ENCODE data around the gene MUC13. TPM values are rescaled to one million over a fixed set of nuclear protein-coding genes. Genes with fewer than 3 reads are reported as not detected.

The MUC13 gene
- total and polyA plus RNA-seq, 8 donors, result under 0.01 to 16.5 (median 8.7) TPM

GRCh38 chr3:124967964-124968363 is 33.4 kb upstream of the MUC13 start:
- peaks cover 6 to 33% (median 22%) of the 10 kb centered on the region in 4 donors for H3K4me1 ChIP-seq

GRCh38 chr3:124966521-124967445 is 32.2 kb upstream of the MUC13 start:
- DNase-seq, result no peak
- intact Hi-C loops (cut with DNase I; ENCODE audit: low total_unique reads), result no loop called here
- 69 to 85% (median 81%) methylated on average over 4 to 7 of the region's 7 CpGs for WGBS, 5 donors
- no peaks in the 10 kb centered on the region for H3K27me3 ChIP-seq
- no peak overlapping the region for H3K4me3 ChIP-seq
- TF ChIP-seq POLR2AphosphoS5 (IDR thresholded peaks at IDR 0.05) (no peak), POLR2A (IDR thresholded peaks at IDR 0.05) (no peak), EP300 (IDR thresholded peaks at IDR 0.05) (no peak), CTCF (IDR thresholded peaks at IDR 0.05) (no peak)
- H3K36me3 ChIP-seq, result peaks cover 0 to 31% (median 29%) of the 10 kb centered on the region in 4 donors
- peaks cover under 1 to 27% (median 12%) of the 10 kb centered on the region in 4 donors for H3K4me1 ChIP-seq
- peak overlapping the region in 2 of 5 donors; percentile 9 to 10 for H3K27ac ChIP-seq
- H3K9me3 ChIP-seq, result no peaks in the 10 kb centered on the region

More at GRCh38 chr3:124967964-124968363, 33.4 kb upstream of the MUC13 start:
- H3K4me3 ChIP-seq, result no peak overlapping the region
- 86 to 88% (median 88%) methylated on average over 10 of the region's 10 CpGs for WGBS, 5 donors
- no peaks in the 10 kb centered on the region for H3K27me3 ChIP-seq
- intact Hi-C loops (cut with DNase I; ENCODE audit: low total_unique reads), result no loop called here
- DNase-seq, result no peak
- H3K27ac ChIP-seq, result peak overlapping the region in 3 of 5 donors; percentile 9 to 23 (median 9)
- H3K9me3 ChIP-seq, result no peaks in the 10 kb centered on the region
- peaks cover 0 to 42% (median 33%) of the 10 kb centered on the region in 4 donors for H3K36me3 ChIP-seq
- TF ChIP-seq EP300 (IDR thresholded peaks at IDR 0.05) (no peak), POLR2AphosphoS5 (IDR thresholded peaks at IDR 0.05) (no peak), POLR2A (IDR thresholded peaks at IDR 0.05) (no peak), CTCF (IDR thresholded peaks at IDR 0.05) (no peak)

GRCh38 chr3:124965413-124965812 is 30.9 kb upstream of the MUC13 start:
- no peak overlapping the region for H3K27ac ChIP-seq
- peaks cover 0 to 24% (median 20%) of the 10 kb centered on the region in 4 donors for H3K36me3 ChIP-seq
- DNase-seq, result peak in 1 of 2 donors; percentile 13
- intact Hi-C loops (cut with DNase I; ENCODE audit: low total_unique reads), result no loop called here
- no peak overlapping the region for H3K4me3 ChIP-seq
- TF ChIP-seq EP300 (IDR thresholded peaks at IDR 0.05) (no peak), POLR2AphosphoS5 (IDR thresholded peaks at IDR 0.05) (no peak), POLR2A (IDR thresholded peaks at IDR 0.05) (no peak), CTCF (IDR thresholded peaks at IDR 0.05) (no peak)
- H3K27me3 ChIP-seq, result no peaks in the 10 kb centered on the region
- peaks cover 0 to 27% (median 12%) of the 10 kb centered on the region in 4 donors for H3K4me1 ChIP-seq
- 87 to 98% (median 89%) methylated on average over 1 of the region's 1 CpG for WGBS, 5 donors
- H3K9me3 ChIP-seq, result no peaks in the 10 kb centered on the region

- no peak overlapping the region for H3K4me3 ChIP-seq
- peak in 1 of 2 donors; percentile 12 for DNase-seq
- H3K4me1 ChIP-seq, result peaks cover 0 to 22% (median 12%) of the 10 kb centered on the region in 4 donors
- WGBS, 5 donors, result 67 to 83% (median 72%) methylated on average over 4 of the region's 4 CpGs
- no peak for TF ChIP-seq POLR2AphosphoS5 (IDR thresholded peaks at IDR 0.05)
- no peak for TF ChIP-seq POLR2A (IDR thresholded peaks at IDR 0.05)
- TF ChIP-seq CTCF (IDR thresholded peaks at IDR 0.05), result no peak
- no peak for TF ChIP-seq EP300 (IDR thresholded peaks at IDR 0.05)
- H3K27ac ChIP-seq, result peak overlapping the region in 3 of 5 donors; percentile 10 to 49 (median 41)
- H3K9me3 ChIP-seq, result no peaks in the 10 kb centered on the region
- intact Hi-C loops (cut with DNase I; ENCODE audit: low total_unique reads), result no loop called here
- H3K36me3 ChIP-seq, result peaks cover 0 to 15% (median 10%) of the 10 kb centered on the region in 4 donors
- H3K27me3 ChIP-seq, result no peaks in the 10 kb centered on the region
Measured at GRCh38 chr3:124964387-124964786, 29.8 kb upstream of the MUC13 start.

All from stomach (tissue), 9 donors.